Neural progenitor cell (in vitro differentiated cells): ENCODE data around the gene CRYZL1. TPM values are rescaled to one million over a fixed set of nuclear protein-coding genes. Genes with fewer than 3 reads are reported as not detected.
A peak's percentile ranks its signal among the peaks of the same experiment; 100 is the strongest.

ENCODE experiments used
- DNase-seq: peaks from one replicate; pipeline ENCODE4 v3.0.0-alpha.2; 2016; ENCODE audit warnings: low spot score
- H2AFZ ChIP-seq: fragments of 200-600 bp; sonication (generic); replicated peaks from 2 replicates; pipeline ENCODE4 v1.6.1; 2016; ENCODE audit warnings: antibody characterized with exemption
- H3F3A ChIP-seq: fragments of 200-600 bp; sonication (generic); 2 replicates; pipeline ENCODE4 v1.6.1; 2016; ENCODE audit warnings: antibody characterized with exemption, low read depth
- H3K27ac ChIP-seq: fragments of 200-600 bp; sonication (generic); 2 replicates; pipeline ENCODE4 v1.5.1; 2016; ENCODE audit warnings: mild to moderate bottlenecking
- H3K27me3 ChIP-seq: fragments of 200-600 bp; sonication (generic); 2 replicates; pipeline ENCODE4 v1.6.1; 2016; ENCODE audit warnings: mild to moderate bottlenecking, moderate library complexity
- H3K36me3 ChIP-seq: fragments of 200-600 bp; sonication (generic); 2 replicates; pipeline ENCODE4 v1.5.1; 2016
- H3K4me1 ChIP-seq: fragments of 200-600 bp; sonication (generic); 2 replicates; pipeline ENCODE4 v1.6.1; 2016; ENCODE audit warnings: mixed run types
- H3K4me2 ChIP-seq: fragments of 200-600 bp; sonication (generic); 2 replicates; pipeline ENCODE4 v1.6.1; 2016
- H3K4me3 ChIP-seq: fragments of 200-600 bp; sonication (generic); 2 replicates; pipeline ENCODE4 v1.5.1; 2016
- H3K79me2 ChIP-seq: fragments of 200-600 bp; sonication (generic); 2 replicates; pipeline ENCODE4 v1.6.1; 2016; ENCODE audit warnings: low read depth
- H3K9ac ChIP-seq: fragments of 200-600 bp; sonication (generic); 2 replicates; pipeline ENCODE4 v1.6.1; 2016
- H3K9me3 ChIP-seq: fragments of 200-600 bp; sonication (generic); 2 replicates; pipeline ENCODE4 v1.5.1; 2016; ENCODE audit warnings: low read depth
- H4K20me1 ChIP-seq: fragments of 200-600 bp; sonication (generic); 2 replicates; pipeline ENCODE4 v1.6.1; 2016; ENCODE audit warnings: low read depth
- H3K27ac Mint-ChIP-seq: 3 replicates; pipeline ENCODE4 v1.8.0; 2021; ENCODE audit warnings: mixed read lengths
- H3K27me3 Mint-ChIP-seq: 2 replicates; pipeline ENCODE4 v1.8.0; 2022; ENCODE audit warnings: low read depth, mild to moderate bottlenecking, inconsistent platforms, moderate library complexity, mixed read lengths; ENCODE audit not compliant: insufficient read depth
- H3K36me3 Mint-ChIP-seq: 3 replicates; pipeline ENCODE4 v1.8.0; 2021; ENCODE audit warnings: mixed read lengths
- H3K4me1 Mint-ChIP-seq: 3 replicates; pipeline ENCODE4 v1.8.0; 2021; ENCODE audit warnings: mixed read lengths
- H3K4me3 Mint-ChIP-seq: 3 replicates; pipeline ENCODE4 v1.8.0; 2021; ENCODE audit warnings: mild to moderate bottlenecking, moderate library complexity, mixed read lengths
- H3K9me3 Mint-ChIP-seq: 3 replicates; pipeline ENCODE4 v1.8.0; 2020; ENCODE audit warnings: mixed read lengths
- CTCF ChIP-seq: fragments of 200-600 bp; sonication (generic); IDR thresholded peaks from 2 replicates; pipeline ENCODE4 v1.5.1; 2017; ENCODE audit warnings: antibody characterized with exemption, mild to moderate bottlenecking
- EZH2 ChIP-seq: fragments of 200-600 bp; sonication (generic); IDR thresholded peaks from 2 replicates; pipeline ENCODE4 v1.6.1; 2017; ENCODE audit warnings: antibody characterized with exemption, mild to moderate bottlenecking, moderate library complexity
- EZH2phosphoT487 ChIP-seq: fragments of 200-600 bp; sonication (generic); IDR thresholded peaks from 2 replicates; pipeline ENCODE4 v1.6.1; 2017; ENCODE audit warnings: antibody characterized with exemption
- total RNA-seq: library from RNA; depleted of rRNA; stranded (reverse); fragments of >200 nt; gene quantifications from 2 replicates; pipeline ENCODE4 v1.2.3, GENCODE V29; 2015; ENCODE audit warnings: low replicate concordance

The CRYZL1 gene
- total RNA-seq, 1 donor from 2014 or later, result 80.0 TPM

GRCh38 chr21:33539616-33540015 lies 101.9 kb downstream of the CRYZL1 start:
- Mint-ChIP-seq H3K36me3 (peaks cover 27% of the 10 kb centered on the region), H3K27me3 (peaks cover 7% of the 10 kb centered on the region), H3K27ac (no peak overlapping the region), H3K4me3 (no peak overlapping the region), H3K4me1 (peaks cover 25% of the 10 kb centered on the region), H3K9me3 (no peaks in the 10 kb centered on the region)
- Histone ChIP-seq H3K4me1 (peaks cover 15% of the 10 kb centered on the region), H3K9me3 (no peaks in the 10 kb centered on the region), H3K27me3 (no peaks in the 10 kb centered on the region), H3K9ac (no peak overlapping the region), H3K4me2 (peak overlapping the region; percentile 81), H3K79me2 (peaks cover 80% of the 10 kb centered on the region), H2AFZ (no peak overlapping the region), H3F3A (peaks cover 28% of the 10 kb centered on the region), H3K36me3 (peaks cover 4% of the 10 kb centered on the region), H3K4me3 (no peak overlapping the region), H3K27ac (no peak overlapping the region), H4K20me1 (peaks cover 14% of the 10 kb centered on the region)
- no peak for DNase-seq
- no peak for TF ChIP-seq EZH2phosphoT487
- no peak for TF ChIP-seq EZH2
- TF ChIP-seq CTCF, result no peak

Other genes with a start within 250 kb of the CRYZL1 start
- 50.6 and 61.0 TPM in 2 replicates for gene IFNGR2, start 238.3 kb downstream of the CRYZL1 start, total RNA-seq
- 21.5 and 31.5 TPM in 2 replicates for gene TMEM50B, start 161.8 kb downstream of the CRYZL1 start, total RNA-seq
- 3.8 and 4.7 TPM in 2 replicates for gene DNAJC28, start 150.0 kb downstream of the CRYZL1 start, total RNA-seq
- 108 and 129 TPM in 2 replicates for gene GART, start 99.6 kb downstream of the CRYZL1 start, total RNA-seq
- 200 and 227 TPM in 2 replicates for gene SON, start 98.7 kb downstream of the CRYZL1 start, total RNA-seq
- 41.0 and 67.8 TPM in 2 replicates for gene DONSON, start 53.1 kb downstream of the CRYZL1 start, total RNA-seq
- 103 and 136 TPM in 2 replicates for gene ITSN1, start 760 bp upstream of the CRYZL1 start, total RNA-seq